T-helper 1 cell treated with Interleukin-12 subunit alpha and Interleukin-12 subunit beta and Interleukin-4 antibody, amounts not matched to agents 30 μg/mL and 1 μg/mL, for 36 hours (primary cell): Measurements from ENCODE around the gene PBX2.
"Not testable (repeated sequence)": the region's sequence is repeated elsewhere in the genome, so short reads cannot be mapped to it uniquely, and the experiment has no call there.

Source experiments
- H3K27ac Mint-ChIP-seq: one replicate; pipeline ENCODE4 v1.8.0; 2021; ENCODE audit warnings: mild to moderate bottlenecking, mixed read lengths
- H3K27me3 Mint-ChIP-seq: one replicate; pipeline ENCODE4 v1.8.0; 2021; ENCODE audit warnings: low read depth, mixed read lengths
- H3K36me3 Mint-ChIP-seq: one replicate; pipeline ENCODE4 v1.8.0; 2021; ENCODE audit warnings: low read depth, mixed read lengths
- H3K4me1 Mint-ChIP-seq: one replicate; pipeline ENCODE4 v1.8.0; 2021; ENCODE audit warnings: low read depth, mixed read lengths
- H3K4me3 Mint-ChIP-seq: one replicate; pipeline ENCODE4 v1.8.0; 2021; ENCODE audit warnings: mild to moderate bottlenecking, moderate library complexity, mixed read lengths
- H3K9me3 Mint-ChIP-seq: one replicate; pipeline ENCODE4 v1.8.0; 2021; ENCODE audit warnings: mixed read lengths

The PBX2 gene

DNA sequence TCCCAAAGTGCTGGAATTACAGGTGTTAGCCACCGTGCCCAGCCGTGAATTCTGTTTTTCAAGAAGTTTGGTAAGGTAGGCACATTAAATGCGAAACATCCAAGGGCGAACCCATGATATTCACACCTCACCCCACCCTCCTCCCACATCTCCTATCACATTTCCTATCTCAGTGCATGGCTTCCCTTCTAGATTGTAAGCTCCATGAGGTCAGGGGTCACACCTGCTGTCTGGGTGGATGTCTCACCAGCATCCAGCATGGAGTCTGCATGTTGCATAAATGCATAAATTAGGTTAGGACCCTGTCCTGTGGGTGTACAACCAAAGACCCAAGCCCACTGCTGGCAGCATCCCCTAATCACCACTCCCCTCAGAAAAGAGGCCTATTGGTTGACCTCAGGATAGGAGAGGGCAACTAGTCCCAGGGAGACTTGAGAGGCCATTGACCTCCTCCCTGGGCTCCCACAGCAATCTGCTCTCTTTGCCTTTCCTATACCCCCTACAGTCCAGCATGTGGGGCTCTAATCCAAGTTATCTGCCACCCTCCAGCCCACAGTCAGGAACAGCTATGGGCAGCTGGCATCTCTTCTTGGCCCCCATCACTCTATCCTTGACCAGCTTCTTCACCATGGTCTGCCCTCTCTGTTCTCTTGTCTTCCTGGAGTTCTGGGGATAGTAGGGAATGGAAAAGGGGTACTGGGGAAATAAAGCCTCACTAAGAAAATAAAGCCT is 42.4 kb downstream of the PBX2 start:
- peaks cover 6% of the 10 kb centered on the region for H3K36me3 Mint-ChIP-seq
- H3K4me1 Mint-ChIP-seq: peaks cover 19% of the 10 kb centered on the region
- no peaks in the 10 kb centered on the region for H3K9me3 Mint-ChIP-seq
- peak overlapping the region; percentile 80 for H3K4me3 Mint-ChIP-seq
- peaks cover 57% of the 10 kb centered on the region for H3K27me3 Mint-ChIP-seq
- no peak overlapping the region for H3K27ac Mint-ChIP-seq

DNA sequence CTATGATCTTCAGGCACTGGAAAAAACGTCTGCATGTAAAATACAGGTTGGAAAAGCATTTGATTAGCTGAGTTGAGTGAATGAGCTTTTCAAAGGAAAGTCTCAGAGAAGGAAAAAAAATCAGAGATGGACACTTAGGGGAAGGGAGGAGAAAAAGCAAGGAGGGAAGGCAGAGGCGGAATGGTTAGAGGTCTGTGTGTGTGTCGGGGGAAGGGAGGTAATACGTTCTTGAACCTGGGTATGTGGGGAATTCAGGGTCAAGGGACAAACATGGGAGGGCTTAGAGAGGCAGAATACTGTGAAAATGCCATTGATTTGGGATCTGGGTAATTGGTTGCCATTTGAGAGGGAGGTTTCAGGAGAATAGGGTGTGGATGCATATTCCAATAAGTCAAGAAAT is 43.3 kb downstream of the PBX2 start:
- Mint-ChIP-seq H3K36me3 (peaks cover 6% of the 10 kb centered on the region), H3K27ac (no peak overlapping the region), H3K4me1 (peaks cover 19% of the 10 kb centered on the region)

GRCh38 chr6:32146287-32146686 is 43.7 kb downstream of the PBX2 start:
- Mint-ChIP-seq H3K36me3 (peaks cover 6% of the 10 kb centered on the region), H3K4me3 (no peak overlapping the region), H3K27ac (no peak overlapping the region), H3K9me3 (no peaks in the 10 kb centered on the region), H3K4me1 (peaks cover 18% of the 10 kb centered on the region), H3K27me3 (peaks cover 59% of the 10 kb centered on the region)

More for the DNA sequence above, 43.3 kb downstream of the PBX2 start:
- Mint-ChIP-seq H3K27me3 (peaks cover 58% of the 10 kb centered on the region), H3K9me3 (no peaks in the 10 kb centered on the region), H3K4me3 (no peak overlapping the region)

DNA sequence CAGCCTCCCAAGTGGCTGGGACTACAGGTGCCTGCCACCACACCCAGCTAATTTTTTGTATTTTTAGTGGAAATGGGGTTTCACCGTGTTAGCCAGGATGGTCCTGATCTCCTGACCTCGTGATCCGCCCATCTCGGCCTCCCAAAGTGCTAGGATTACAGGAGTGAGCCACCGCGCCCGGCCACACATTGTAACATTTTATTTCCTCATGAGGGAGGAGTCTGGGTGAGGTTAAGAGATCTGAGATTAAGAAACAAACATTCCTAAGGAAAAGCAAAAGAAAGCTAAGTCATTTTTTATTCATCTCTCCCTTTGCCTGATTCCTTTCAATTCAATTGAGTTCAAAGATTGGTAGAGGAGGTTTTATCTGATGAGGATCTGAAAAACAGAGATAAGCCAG is 45.8 kb downstream of the PBX2 start:
- H3K4me3 Mint-ChIP-seq, H3K36me3 Mint-ChIP-seq, H3K27ac Mint-ChIP-seq, H3K9me3 Mint-ChIP-seq: not testable (repeated sequence)
- peaks cover 15% of the 10 kb centered on the region for H3K4me1 Mint-ChIP-seq
- H3K27me3 Mint-ChIP-seq: peaks cover 45% of the 10 kb centered on the region

DNA sequence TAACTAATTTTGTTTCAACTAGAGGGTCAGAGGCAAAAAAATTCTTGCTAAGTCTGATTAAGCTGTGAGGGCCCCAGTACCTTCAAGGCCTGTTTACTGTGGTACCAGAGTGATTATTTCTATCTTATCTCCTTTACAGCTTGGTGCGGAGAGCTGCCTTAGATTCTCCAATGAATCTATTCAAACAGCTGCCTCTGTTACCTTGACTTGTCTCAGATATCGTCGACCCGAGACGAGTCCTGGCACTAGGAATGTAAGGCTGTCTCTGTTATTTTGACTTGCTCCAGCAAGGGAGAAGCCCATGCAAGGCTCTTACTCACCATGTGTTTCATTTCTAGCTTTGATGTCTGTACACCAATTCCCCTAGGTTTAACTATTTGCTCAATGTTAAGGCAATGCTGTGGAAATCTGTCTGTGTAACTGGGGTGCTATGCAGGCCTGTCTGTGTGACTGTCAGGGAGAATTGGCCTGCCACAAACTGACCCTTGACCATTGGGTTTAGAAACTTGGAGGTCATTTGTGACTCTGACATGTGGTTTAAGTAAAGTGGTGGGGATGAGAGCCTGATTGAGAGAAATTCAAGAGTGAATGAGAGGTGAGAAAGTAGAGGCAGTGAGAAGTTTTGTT is 49.5 kb downstream of the PBX2 start:
- Mint-ChIP-seq H3K4me1 (no peaks in the 10 kb centered on the region), H3K27me3 (peaks cover 16% of the 10 kb centered on the region), H3K27ac (no peak overlapping the region), H3K4me3 (no peak overlapping the region), H3K36me3 (no peaks in the 10 kb centered on the region), H3K9me3 (no peaks in the 10 kb centered on the region)

DNA sequence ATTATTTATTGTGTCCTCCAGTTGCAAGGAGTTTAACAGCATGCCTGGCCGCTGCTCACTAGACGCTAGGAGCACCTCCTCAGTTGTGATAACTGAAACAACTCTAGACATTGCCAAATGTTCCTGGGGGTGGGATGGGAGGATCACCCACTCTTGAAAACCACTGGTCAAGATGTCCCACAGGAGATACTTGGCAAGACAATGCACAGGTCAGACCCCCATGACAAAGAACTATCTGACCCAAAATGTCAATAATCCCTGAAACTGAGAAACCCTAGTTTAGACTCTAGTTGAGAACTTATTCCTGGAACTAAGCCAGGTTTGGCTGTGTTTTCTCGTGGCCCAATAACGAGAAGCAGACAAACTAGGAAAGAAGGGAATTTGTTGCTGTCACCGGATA is 50.4 kb downstream of the PBX2 start:
- no peaks in the 10 kb centered on the region for H3K4me1 Mint-ChIP-seq
- no peak overlapping the region for H3K4me3 Mint-ChIP-seq
- H3K9me3 Mint-ChIP-seq: no peaks in the 10 kb centered on the region
- H3K36me3 Mint-ChIP-seq: no peaks in the 10 kb centered on the region
- H3K27ac Mint-ChIP-seq: no peak overlapping the region
- peaks cover 16% of the 10 kb centered on the region for H3K27me3 Mint-ChIP-seq

- no peaks in the 10 kb centered on the region for H3K9me3 Mint-ChIP-seq
- H3K27me3 Mint-ChIP-seq: peaks cover 21% of the 10 kb centered on the region
- no peaks in the 10 kb centered on the region for H3K36me3 Mint-ChIP-seq
- no peak overlapping the region for H3K27ac Mint-ChIP-seq
- H3K4me3 Mint-ChIP-seq: no peak overlapping the region
- H3K4me1 Mint-ChIP-seq: no peaks in the 10 kb centered on the region
Observed at GRCh38 chr6:32137454-32137853, 52.5 kb downstream of the PBX2 start.
